ENCODE data around the gene KYNU. TPM values are rescaled to one million over a fixed set of nuclear protein-coding genes. Genes with fewer than 3 reads are reported as not detected.

The KYNU gene
- total RNA-seq, 1 donor from 2014 or later: not detected

DNA sequence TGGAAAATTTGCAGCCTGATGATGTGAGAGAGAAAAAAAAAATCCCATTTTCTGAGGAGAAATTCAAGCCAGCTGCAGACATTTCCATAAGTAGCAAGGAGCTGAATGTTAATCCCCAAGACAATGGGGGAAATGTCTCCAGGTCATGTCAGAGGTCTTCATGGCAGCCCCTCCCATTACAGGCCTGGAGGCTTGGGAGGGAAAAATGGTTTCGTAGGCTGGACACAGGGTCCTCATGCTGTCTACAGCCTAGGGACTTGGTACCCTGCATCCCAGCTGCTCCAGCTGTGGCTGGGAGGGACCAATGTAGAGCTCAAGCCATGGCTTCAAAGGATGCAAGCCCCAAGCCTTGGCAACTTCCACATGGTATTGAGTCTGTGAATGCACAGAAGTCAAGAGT, 198.2 kb downstream of the KYNU start:
- TF ChIP-seq, protein P1, sequence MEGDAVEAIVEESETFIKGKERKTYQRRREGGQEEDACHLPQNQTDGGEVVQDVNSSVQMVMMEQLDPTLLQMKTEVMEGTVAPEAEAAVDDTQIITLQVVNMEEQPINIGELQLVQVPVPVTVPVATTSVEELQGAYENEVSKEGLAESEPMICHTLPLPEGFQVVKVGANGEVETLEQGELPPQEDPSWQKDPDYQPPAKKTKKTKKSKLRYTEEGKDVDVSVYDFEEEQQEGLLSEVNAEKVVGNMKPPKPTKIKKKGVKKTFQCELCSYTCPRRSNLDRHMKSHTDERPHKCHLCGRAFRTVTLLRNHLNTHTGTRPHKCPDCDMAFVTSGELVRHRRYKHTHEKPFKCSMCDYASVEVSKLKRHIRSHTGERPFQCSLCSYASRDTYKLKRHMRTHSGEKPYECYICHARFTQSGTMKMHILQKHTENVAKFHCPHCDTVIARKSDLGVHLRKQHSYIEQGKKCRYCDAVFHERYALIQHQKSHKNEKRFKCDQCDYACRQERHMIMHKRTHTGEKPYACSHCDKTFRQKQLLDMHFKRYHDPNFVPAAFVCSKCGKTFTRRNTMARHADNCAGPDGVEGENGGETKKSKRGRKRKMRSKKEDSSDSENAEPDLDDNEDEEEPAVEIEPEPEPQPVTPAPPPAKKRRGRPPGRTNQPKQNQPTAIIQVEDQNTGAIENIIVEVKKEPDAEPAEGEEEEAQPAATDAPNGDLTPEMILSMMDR (IDR thresholded peaks at IDR 0.05; ENCODE audit: unreplicated experiment): no peak
- Mint-ChIP-seq H3K4me3 (ENCODE audit: low read depth) (no peak overlapping the region), H3K36me3 (ENCODE audit: insufficient read depth) (no peaks in the 10 kb centered on the region), H3K9me3 (ENCODE audit: low read depth) (peaks cover 8% of the 10 kb centered on the region), H3K27me3 (no peaks in the 10 kb centered on the region), H3K27ac (no peak overlapping the region), H3K4me1 (ENCODE audit: low read depth) (no peaks in the 10 kb centered on the region)
- no peak for DNase-seq (ENCODE audit: low spot score, unreplicated experiment)

DNA sequence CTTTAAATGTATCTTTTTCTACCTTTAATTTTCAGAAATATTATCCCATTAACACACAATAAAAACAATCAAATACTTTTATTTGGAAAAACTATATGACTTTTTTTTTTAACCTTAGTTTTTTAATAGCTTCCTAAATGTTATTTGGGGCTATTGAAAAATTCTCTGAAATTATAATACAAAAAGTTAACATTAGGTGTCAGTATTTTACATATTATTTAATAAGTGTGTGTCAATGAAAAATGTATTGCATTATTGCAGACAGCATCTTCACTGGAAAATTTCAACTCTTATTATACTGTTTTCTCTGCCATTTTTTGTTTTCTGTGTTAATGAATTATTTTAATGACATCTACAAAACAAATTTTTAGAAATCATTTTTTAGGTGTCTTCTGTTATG, 200.6 kb downstream of the KYNU start:
- H3K4me3 Mint-ChIP-seq (ENCODE audit: low read depth): no peak overlapping the region
- H3K27ac Mint-ChIP-seq: no peak overlapping the region
- TF ChIP-seq, protein P1 (IDR thresholded peaks at IDR 0.05; ENCODE audit: unreplicated experiment): no peak
- peaks cover 8% of the 10 kb centered on the region for H3K9me3 Mint-ChIP-seq (ENCODE audit: low read depth)
- H3K36me3 Mint-ChIP-seq (ENCODE audit: insufficient read depth): no peaks in the 10 kb centered on the region
- no peaks in the 10 kb centered on the region for H3K27me3 Mint-ChIP-seq
- no peak for DNase-seq (ENCODE audit: low spot score, unreplicated experiment)
- H3K4me1 Mint-ChIP-seq (ENCODE audit: low read depth): no peaks in the 10 kb centered on the region

DNA sequence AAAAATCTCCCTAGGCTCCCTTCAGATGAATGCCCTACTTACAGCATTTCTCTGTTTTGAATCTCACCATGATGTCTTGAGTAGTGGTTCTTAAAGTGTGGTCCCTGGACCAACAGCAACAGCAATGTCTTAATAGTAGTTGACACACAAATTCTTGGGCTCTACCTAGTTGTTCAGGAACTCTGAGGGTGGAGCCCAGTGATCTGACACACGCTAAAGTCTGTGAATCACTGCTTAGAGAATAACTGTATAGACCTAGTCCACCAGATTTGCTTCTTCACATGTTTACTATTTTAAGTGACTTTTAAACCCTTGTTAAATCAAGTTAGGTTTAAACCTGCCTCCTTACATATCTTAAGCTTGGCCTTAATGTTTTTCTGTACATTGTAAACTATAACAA, 204.2 kb downstream of the KYNU start:
- peaks cover 2% of the 10 kb centered on the region for H3K9me3 Mint-ChIP-seq (ENCODE audit: low read depth)
- no peak overlapping the region for H3K4me3 Mint-ChIP-seq (ENCODE audit: low read depth)
- no peak for DNase-seq (ENCODE audit: low spot score, unreplicated experiment)
- H3K4me1 Mint-ChIP-seq (ENCODE audit: low read depth): no peaks in the 10 kb centered on the region
- no peaks in the 10 kb centered on the region for H3K27me3 Mint-ChIP-seq
- TF ChIP-seq, protein P1 (IDR thresholded peaks at IDR 0.05; ENCODE audit: unreplicated experiment): no peak
- no peak overlapping the region for H3K27ac Mint-ChIP-seq
- no peaks in the 10 kb centered on the region for H3K36me3 Mint-ChIP-seq (ENCODE audit: insufficient read depth)

DNA sequence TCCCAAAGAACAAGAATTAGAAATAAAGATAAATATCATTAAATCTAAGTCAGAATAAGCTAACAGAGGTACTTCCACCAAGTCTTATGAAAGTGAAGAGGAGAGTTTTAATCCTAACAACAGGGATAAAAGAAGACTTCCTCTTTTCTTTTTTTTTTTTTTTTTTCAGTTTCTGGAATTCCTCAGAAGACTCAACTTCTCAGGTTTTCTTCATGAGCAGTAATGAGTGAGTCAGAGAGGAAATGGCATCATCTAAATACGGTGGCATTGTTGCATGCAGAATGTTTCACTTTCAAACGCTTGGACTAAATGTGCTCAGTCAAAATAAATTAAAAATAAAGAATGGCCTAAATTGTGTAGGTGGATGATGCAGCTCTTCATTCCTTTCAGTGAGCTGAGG, 206.2 kb downstream of the KYNU start:
- no peak for DNase-seq (ENCODE audit: low spot score, unreplicated experiment)
- Mint-ChIP-seq H3K27me3 (no peaks in the 10 kb centered on the region), H3K4me1 (ENCODE audit: low read depth) (no peaks in the 10 kb centered on the region), H3K9me3 (ENCODE audit: low read depth) (no peaks in the 10 kb centered on the region), H3K36me3 (ENCODE audit: insufficient read depth) (no peaks in the 10 kb centered on the region), H3K27ac (no peak overlapping the region), H3K4me3 (ENCODE audit: low read depth) (no peak overlapping the region)
- TF ChIP-seq, protein P1 (IDR thresholded peaks at IDR 0.05; ENCODE audit: unreplicated experiment): no peak

DNA sequence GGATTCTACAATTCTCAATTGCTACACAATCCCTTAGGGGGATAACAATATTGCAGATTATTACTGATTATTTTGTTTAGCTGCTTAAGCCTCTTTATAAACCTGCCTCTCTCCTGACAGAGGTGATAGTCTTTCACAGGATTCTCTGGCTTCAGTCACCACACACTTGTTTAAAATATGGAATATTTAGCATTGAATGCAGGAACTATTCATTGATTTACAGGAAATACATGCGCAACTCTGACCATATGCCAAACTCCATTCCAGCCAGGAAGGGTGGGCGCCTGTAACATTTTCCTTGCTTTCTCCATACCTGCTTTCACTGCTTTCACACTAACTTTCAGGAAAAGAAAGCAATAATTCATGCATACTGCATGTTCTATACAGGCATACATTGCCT, 207.0 kb downstream of the KYNU start:
- TF ChIP-seq, protein P1 (IDR thresholded peaks at IDR 0.05; ENCODE audit: unreplicated experiment): no peak
- Mint-ChIP-seq H3K27me3 (no peaks in the 10 kb centered on the region), H3K4me1 (ENCODE audit: low read depth) (no peaks in the 10 kb centered on the region), H3K36me3 (ENCODE audit: insufficient read depth) (no peaks in the 10 kb centered on the region), H3K4me3 (ENCODE audit: low read depth) (no peak overlapping the region), H3K27ac (no peak overlapping the region), H3K9me3 (ENCODE audit: low read depth) (no peaks in the 10 kb centered on the region)
- no peak for DNase-seq (ENCODE audit: low spot score, unreplicated experiment)
